ENCODE measurements around the gene ASPA.

Gene ASPA

DNA sequence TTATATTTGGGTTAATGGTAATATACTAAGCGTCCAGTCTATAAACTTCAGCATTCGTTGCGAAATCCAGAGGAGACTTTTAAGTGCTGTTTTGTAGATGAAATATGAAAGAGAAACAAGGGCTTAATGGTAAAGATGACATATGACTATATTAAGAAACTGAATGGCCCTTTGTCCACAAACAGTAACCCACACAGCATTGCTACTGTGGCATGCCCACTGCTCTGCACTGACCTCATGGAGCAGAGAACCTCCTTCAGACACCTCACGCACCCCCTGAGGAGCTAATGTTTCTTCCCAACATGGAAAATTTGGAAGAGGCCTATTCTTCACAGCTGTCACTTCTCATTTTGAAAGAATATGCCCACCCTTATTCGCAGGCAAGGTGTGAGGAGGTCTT lies 26.7 kb downstream of the ASPA start:
- no peak for DNase-seq
- no peaks in the 10 kb centered on the region for H3K4me1 Mint-ChIP-seq
- H3K27me3 Mint-ChIP-seq (ENCODE audit: low read depth, poor library complexity), result peaks cover 16% of the 10 kb centered on the region
- H3K27ac Mint-ChIP-seq, result no peak overlapping the region
- TF ChIP-seq, protein P1, sequence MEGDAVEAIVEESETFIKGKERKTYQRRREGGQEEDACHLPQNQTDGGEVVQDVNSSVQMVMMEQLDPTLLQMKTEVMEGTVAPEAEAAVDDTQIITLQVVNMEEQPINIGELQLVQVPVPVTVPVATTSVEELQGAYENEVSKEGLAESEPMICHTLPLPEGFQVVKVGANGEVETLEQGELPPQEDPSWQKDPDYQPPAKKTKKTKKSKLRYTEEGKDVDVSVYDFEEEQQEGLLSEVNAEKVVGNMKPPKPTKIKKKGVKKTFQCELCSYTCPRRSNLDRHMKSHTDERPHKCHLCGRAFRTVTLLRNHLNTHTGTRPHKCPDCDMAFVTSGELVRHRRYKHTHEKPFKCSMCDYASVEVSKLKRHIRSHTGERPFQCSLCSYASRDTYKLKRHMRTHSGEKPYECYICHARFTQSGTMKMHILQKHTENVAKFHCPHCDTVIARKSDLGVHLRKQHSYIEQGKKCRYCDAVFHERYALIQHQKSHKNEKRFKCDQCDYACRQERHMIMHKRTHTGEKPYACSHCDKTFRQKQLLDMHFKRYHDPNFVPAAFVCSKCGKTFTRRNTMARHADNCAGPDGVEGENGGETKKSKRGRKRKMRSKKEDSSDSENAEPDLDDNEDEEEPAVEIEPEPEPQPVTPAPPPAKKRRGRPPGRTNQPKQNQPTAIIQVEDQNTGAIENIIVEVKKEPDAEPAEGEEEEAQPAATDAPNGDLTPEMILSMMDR (IDR thresholded peaks at IDR 0.05), result no peak
- H3K36me3 Mint-ChIP-seq (ENCODE audit: low read depth), result no peaks in the 10 kb centered on the region
- peaks cover 27% of the 10 kb centered on the region for H3K9me3 Mint-ChIP-seq
- H3K4me3 Mint-ChIP-seq, result no peak overlapping the region

DNA sequence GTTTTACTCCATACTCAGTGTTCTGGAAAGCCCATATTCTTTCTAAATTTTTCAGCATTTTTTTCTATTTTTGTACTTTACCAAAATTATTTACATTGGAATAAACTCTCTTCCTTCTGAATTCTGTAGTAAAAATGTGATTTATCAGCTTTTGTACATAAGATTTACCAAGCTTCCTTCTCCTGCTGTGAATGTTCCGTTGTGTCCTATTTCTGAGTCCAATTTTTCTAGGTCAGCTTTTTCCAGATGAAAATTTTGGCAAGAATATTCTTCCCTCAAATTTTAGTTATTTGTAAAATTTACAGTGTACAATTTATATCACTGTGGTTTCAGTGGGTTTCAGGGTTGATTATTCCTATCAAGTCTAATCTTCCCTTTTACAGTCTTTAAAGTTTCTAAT lies 27.5 kb downstream of the ASPA start:
- Mint-ChIP-seq H3K4me3 (no peak overlapping the region), H3K9me3 (peaks cover 27% of the 10 kb centered on the region)
- DNase-seq, result no peak

DNA sequence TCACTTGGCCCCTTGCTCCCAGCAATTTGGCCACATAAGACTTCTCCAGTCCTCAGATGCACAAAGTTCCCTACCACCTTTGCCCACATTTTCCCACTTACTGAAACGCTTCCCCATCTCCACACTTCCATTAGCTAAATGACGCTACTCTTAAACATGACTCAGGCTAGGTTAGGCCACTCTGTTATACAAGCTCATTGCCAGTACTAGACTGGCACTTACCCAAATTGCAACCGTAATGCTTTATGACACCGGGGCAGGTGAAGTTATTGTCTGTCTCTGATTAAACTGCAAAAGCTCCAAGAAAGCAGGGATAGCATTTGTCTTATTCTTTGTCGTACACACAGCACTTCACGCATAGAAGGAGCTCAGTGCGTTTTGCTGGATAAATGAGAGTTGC lies 29.2 kb downstream of the ASPA start:
- Mint-ChIP-seq H3K27me3 (ENCODE audit: low read depth, poor library complexity) (peaks cover 16% of the 10 kb centered on the region), H3K27ac (no peak overlapping the region), H3K9me3 (peaks cover 21% of the 10 kb centered on the region), H3K4me1 (no peaks in the 10 kb centered on the region), H3K4me3 (no peak overlapping the region), H3K36me3 (ENCODE audit: low read depth) (no peaks in the 10 kb centered on the region)
- TF ChIP-seq, protein P1 (IDR thresholded peaks at IDR 0.05), result no peak
- no peak for DNase-seq

More for the DNA sequence above, 27.5 kb downstream of the ASPA start:
- Mint-ChIP-seq H3K36me3 (ENCODE audit: low read depth) (no peaks in the 10 kb centered on the region), H3K4me1 (no peaks in the 10 kb centered on the region), H3K27ac (no peak overlapping the region), H3K27me3 (ENCODE audit: low read depth, poor library complexity) (peaks cover 16% of the 10 kb centered on the region)
- TF ChIP-seq, protein P1 (IDR thresholded peaks at IDR 0.05), result no peak

DNA sequence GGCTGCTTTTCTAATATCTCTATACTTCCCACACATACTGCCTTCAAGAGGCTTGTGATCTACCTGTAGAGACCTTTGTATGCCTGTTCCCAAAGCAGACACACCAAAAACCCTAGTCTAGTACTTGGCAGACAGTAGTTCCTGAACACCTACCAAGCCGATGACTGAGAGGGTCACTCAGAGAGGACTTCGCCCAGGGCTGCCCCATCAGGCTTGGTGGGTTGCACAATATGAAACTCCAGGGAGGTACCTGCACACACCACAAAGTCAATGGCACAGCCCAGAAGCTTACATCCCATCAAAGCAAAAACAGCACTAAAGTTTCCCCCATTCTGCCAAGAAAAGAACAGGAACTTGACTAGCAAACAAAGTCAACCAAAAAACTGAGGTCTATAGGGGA lies 30.3 kb downstream of the ASPA start:
- Mint-ChIP-seq H3K27ac (no peak overlapping the region), H3K4me1 (no peaks in the 10 kb centered on the region), H3K4me3 (no peak overlapping the region), H3K9me3 (peaks cover 13% of the 10 kb centered on the region), H3K36me3 (ENCODE audit: low read depth) (no peaks in the 10 kb centered on the region), H3K27me3 (ENCODE audit: low read depth, poor library complexity) (peaks cover 13% of the 10 kb centered on the region)
- TF ChIP-seq, protein P1 (IDR thresholded peaks at IDR 0.05), result no peak
- DNase-seq, result no peak

DNA sequence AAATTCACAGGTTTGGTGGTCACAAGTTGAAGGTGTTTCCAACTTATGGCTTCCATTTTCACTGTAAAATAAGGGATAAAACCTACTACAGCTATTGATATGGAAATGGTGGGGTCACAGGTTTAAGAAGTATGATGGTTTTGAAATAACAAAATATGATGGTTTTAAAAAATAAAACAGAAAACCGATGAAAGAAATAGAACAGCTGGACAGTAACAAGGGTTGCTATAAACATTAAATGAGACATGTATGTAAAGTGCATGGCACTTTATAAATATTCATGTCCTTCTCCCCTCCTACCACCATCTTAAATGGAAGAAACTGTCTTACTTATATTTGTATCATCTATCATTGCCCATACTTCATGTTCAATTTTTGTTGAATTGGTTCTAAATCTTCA lies 31.3 kb downstream of the ASPA start:
- TF ChIP-seq, protein P1 (IDR thresholded peaks at IDR 0.05), result no peak
- Mint-ChIP-seq H3K36me3 (ENCODE audit: low read depth) (no peaks in the 10 kb centered on the region), H3K4me1 (no peaks in the 10 kb centered on the region), H3K27ac (no peak overlapping the region), H3K9me3 (peaks cover 3% of the 10 kb centered on the region), H3K27me3 (ENCODE audit: low read depth, poor library complexity) (peaks cover 13% of the 10 kb centered on the region), H3K4me3 (no peak overlapping the region)
- no peak for DNase-seq

DNA sequence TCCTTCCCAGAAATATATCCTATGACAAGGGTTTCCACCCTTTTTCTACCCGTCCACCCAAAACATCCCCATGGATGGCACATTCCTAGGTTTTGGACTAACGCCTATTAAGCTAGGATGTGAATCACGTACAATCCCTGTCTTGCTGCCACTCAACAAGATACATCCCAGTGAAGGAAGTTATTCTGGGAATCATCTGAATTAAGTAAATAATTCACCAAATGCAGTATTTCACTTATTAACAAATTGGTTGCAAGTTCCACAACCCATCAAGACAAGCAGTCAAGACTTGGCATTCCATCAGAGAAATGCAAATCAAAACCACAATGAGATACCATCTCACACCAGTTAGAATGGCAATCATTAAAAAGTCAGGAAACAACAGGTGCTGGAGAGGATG lies 32.1 kb downstream of the ASPA start:
- Mint-ChIP-seq H3K27me3 (ENCODE audit: low read depth, poor library complexity) (peaks cover 17% of the 10 kb centered on the region), H3K36me3 (ENCODE audit: low read depth) (no peaks in the 10 kb centered on the region), H3K4me3 (no peak overlapping the region), H3K9me3 (no peaks in the 10 kb centered on the region), H3K4me1 (peaks cover 5% of the 10 kb centered on the region), H3K27ac (no peak overlapping the region)
- TF ChIP-seq, protein P1 (IDR thresholded peaks at IDR 0.05), result no peak
- no peak for DNase-seq
